ENCODE results near the gene CMTM4. TPM values are rescaled to one million over a fixed set of nuclear protein-coding genes. Genes with fewer than 3 reads are reported as not detected.

Gene CMTM4
- total and polyA plus RNA-seq, 4 donors: 24.3 to 78.0 (median 32.0) TPM

DNA sequence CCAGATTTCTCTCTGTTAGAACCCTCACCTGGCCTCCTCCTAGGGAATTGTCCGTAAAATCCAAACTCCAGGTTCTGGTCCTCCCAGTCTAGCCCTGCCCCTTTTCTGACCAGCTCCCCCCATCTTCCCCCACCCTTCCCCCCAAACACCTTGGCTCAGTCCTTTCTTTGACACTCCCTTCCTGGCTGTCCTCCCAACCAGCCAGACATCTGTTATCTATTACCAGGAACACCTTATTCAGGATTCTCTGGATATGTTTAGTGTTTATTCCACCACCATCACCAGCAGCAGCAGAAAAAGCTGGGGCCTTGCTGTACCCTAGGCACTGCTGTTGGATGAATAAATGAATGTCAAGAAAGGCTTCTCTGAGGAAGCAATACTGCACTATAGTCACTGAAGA is 96.1 kb downstream of the CMTM4 start:
- WGBS, 2 donors: 94 to 100% methylated on average over 1 of the region's 1 CpG
- ATAC-seq (ENCODE audit: insufficient read depth, low FRiP score): no peak
- no peaks in the 10 kb centered on the region for H3K36me3 ChIP-seq (ENCODE audit: control insufficient read depth in 4 of 4, insufficient read depth in 4 of 4, low read length in 4 of 4)
- TF ChIP-seq, protein P1, sequence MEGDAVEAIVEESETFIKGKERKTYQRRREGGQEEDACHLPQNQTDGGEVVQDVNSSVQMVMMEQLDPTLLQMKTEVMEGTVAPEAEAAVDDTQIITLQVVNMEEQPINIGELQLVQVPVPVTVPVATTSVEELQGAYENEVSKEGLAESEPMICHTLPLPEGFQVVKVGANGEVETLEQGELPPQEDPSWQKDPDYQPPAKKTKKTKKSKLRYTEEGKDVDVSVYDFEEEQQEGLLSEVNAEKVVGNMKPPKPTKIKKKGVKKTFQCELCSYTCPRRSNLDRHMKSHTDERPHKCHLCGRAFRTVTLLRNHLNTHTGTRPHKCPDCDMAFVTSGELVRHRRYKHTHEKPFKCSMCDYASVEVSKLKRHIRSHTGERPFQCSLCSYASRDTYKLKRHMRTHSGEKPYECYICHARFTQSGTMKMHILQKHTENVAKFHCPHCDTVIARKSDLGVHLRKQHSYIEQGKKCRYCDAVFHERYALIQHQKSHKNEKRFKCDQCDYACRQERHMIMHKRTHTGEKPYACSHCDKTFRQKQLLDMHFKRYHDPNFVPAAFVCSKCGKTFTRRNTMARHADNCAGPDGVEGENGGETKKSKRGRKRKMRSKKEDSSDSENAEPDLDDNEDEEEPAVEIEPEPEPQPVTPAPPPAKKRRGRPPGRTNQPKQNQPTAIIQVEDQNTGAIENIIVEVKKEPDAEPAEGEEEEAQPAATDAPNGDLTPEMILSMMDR (IDR thresholded peaks at IDR 0.05; ENCODE audit: control extremely low read depth, extremely low read depth): no peak
- H3K4me3 ChIP-seq: no peak overlapping the region
- H3K4me1 ChIP-seq (ENCODE audit: control insufficient read depth in 5 of 5, insufficient read depth in 5 of 5, low read length in 5 of 5): peaks cover 0 to 9% (median 3%) of the 10 kb centered on the region in 5 donors
- H3K27me3 ChIP-seq (ENCODE audit: control insufficient read depth in 3 of 3, insufficient read depth in 3 of 3, low read length in 2 of 3): no peaks in the 10 kb centered on the region
- H3K9ac ChIP-seq (ENCODE audit: insufficient read depth in 1 of 2, low read length in 2 of 2): no peak overlapping the region
- no peak for DNase-seq
- H3K9me3 ChIP-seq (ENCODE audit: control insufficient read depth in 4 of 4, insufficient read depth in 3 of 4, low read length in 3 of 4): no peaks in the 10 kb centered on the region
- H3K27ac ChIP-seq (ENCODE audit: low read depth in 1 of 2, low read length in 1 of 2): no peak overlapping the region

GRCh38 chr16:66599726-66600125 is 96.8 kb downstream of the CMTM4 start:
- Histone ChIP-seq H3K27me3 (ENCODE audit: control insufficient read depth in 3 of 3, insufficient read depth in 3 of 3, low read length in 2 of 3) (no peaks in the 10 kb centered on the region), H3K9ac (ENCODE audit: insufficient read depth in 1 of 2, low read length in 2 of 2) (no peak overlapping the region), H3K9me3 (ENCODE audit: control insufficient read depth in 4 of 4, insufficient read depth in 3 of 4, low read length in 3 of 4) (no peaks in the 10 kb centered on the region), H3K4me1 (ENCODE audit: control insufficient read depth in 5 of 5, insufficient read depth in 5 of 5, low read length in 5 of 5) (peaks cover 0 to 9% (median 3%) of the 10 kb centered on the region in 5 donors), H3K27ac (ENCODE audit: low read depth in 1 of 2, low read length in 1 of 2) (no peak overlapping the region), H3K4me3 (no peak overlapping the region), H3K36me3 (ENCODE audit: control insufficient read depth in 4 of 4, insufficient read depth in 4 of 4, low read length in 4 of 4) (no peaks in the 10 kb centered on the region)
- WGBS, 2 donors: 93 to 97% methylated on average over 4 of the region's 4 CpGs
- no peak for DNase-seq
- TF ChIP-seq, protein P1 (IDR thresholded peaks at IDR 0.05; ENCODE audit: control extremely low read depth, extremely low read depth): no peak
- no peak for ATAC-seq (ENCODE audit: insufficient read depth, low FRiP score)

DNA sequence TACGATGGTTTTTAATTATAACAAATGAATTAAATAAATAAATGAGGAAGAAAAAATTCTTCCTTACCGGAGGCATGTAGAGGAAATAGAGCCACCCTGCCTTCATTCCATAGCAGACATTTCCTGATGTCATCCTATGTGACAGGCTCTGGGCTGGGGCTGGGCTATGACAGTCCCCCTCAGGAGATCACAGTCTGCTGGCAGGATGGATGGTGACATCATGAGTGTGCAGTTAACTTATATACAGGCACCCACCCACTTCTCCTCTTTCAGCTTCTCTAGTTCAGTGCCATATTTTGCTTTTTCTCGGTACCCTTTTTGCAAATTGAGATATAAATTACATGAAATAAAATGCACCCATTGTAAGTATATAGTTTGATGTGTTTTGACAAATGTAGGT is 98.4 kb downstream of the CMTM4 start:
- DNase-seq (peak in 1 of 3 donors; percentile 51), ATAC-seq (ENCODE audit: insufficient read depth, low FRiP score) (no peak)
- TF ChIP-seq, protein P1 (IDR thresholded peaks at IDR 0.05; ENCODE audit: control extremely low read depth, extremely low read depth): no peak
- no peak overlapping the region for H3K27ac ChIP-seq (ENCODE audit: low read depth in 1 of 2, low read length in 1 of 2)
- H3K9me3 ChIP-seq (ENCODE audit: control insufficient read depth in 4 of 4, insufficient read depth in 3 of 4, low read length in 3 of 4): peaks cover 0 to 2% (median 0%) of the 10 kb centered on the region in 4 donors
- no peaks in the 10 kb centered on the region for H3K36me3 ChIP-seq (ENCODE audit: control insufficient read depth in 4 of 4, insufficient read depth in 4 of 4, low read length in 4 of 4)
- 55 to 58% methylated on average over 3 of the region's 3 CpGs for WGBS, 2 donors
- H3K4me1 ChIP-seq (ENCODE audit: control insufficient read depth in 5 of 5, insufficient read depth in 5 of 5, low read length in 5 of 5): no peaks in the 10 kb centered on the region
- no peaks in the 10 kb centered on the region for H3K27me3 ChIP-seq (ENCODE audit: control insufficient read depth in 3 of 3, insufficient read depth in 3 of 3, low read length in 2 of 3)
- no peak overlapping the region for H3K4me3 ChIP-seq
- H3K9ac ChIP-seq (ENCODE audit: insufficient read depth in 1 of 2, low read length in 2 of 2): no peak overlapping the region

Measured in lung (tissue), 12 donors.